GM19452 (cell line): ENCODE data around the gene PCSK9.
"Not testable (repeated sequence)": the region's sequence is repeated elsewhere in the genome, so short reads cannot be mapped to it uniquely, and the experiment has no call there.

Experiments
- ATAC-seq: cut with Tn5 transposase; IDR thresholded peaks from one replicate; pipeline ENCODE4 v1.9.1; 2021; ENCODE audit not compliant: unreplicated experiment

PCSK9 gene

DNA sequence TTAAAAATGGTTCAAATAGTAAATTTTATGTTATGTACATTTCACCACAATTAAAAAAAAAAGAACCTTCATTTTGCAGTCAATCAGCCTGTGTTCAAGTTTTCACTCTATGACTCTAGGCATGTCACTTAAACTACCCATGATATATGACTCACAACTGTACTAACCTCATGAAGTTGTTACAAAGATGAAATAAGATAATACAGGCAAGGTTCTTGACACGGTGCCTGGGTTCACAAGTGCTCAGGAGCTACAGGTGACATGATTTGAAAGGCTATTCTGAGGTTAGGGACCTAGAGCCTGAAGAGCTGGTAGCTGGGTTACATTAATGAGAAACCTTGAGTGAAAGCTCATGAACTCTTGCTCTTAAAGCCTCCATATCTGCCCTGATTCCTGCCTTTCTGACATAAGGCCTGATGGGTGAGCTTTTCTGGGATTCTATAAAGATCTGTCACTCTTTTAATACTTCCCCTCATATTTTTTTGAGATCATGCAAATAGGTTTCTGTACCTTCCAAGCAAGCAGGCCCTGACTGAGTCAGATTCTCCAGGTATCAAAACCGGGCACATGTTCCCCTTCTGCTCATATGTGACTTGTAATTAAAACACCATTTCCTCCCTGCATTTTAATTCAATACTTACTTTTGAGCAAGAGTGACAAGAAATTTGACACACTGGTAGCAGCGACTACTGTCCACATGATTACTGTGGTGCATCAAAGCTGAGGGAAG is 34.0 kb downstream of the PCSK9 start:
- peak; percentile 61 for ATAC-seq

DNA sequence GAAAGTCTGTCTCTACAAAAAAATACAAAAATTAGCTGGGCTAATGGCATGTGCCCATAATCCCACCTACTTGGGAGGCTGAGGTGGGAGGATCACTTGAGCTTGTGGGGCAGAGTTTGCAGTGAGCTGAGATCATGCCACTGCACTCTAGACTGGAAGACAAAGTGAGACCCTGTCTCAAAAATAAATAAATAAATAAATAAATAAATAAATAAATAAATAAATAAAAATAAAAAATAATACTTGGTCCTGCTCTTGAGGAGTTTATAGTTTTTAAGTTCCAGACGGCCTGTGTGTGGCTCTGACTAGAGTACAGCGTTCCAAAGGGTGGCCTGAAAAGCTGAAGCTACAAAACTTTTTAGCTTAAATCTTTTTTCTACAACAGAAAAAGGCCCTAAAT is 35.1 kb downstream of the PCSK9 start:
- ATAC-seq = no peak

DNA sequence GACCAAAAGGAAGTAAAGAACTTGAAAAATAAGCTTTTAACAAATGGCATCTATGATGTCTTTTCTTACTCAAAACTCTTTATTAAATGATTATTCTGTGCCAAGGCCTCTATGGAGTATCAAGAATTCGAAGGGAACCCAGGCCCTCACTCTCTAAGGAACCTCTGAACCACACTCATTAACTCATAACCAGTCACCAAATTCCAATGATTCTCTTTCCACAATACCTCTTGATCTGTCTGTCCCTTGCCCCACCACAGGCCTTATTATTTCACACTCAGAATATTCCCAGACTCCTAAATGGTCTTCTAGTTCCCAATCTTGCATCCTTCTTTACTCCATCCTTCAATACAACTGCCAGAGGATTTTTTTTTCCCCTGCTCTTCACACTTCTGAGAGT is 37.0 kb downstream of the PCSK9 start:
- ATAC-seq = no peak

DNA sequence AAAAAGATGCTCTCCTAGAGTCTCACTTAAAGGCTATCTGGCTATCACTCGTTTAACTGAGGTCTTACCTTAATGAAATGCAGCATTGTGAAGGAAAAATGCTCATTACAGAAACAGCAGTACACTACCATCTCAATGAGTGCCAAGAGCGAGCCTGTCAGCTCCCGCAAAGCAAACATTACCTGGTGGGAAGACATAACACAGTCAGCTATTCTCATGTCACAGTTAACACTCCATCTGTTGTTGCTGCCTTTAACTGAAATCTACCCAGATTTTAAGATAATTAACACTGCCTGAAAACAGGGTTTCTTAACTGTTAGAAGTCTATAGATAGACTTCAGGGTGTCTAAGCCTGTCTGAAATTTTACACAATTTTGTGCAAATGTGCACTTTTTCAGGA is 39.1 kb downstream of the PCSK9 start:
- ATAC-seq = no peak

DNA sequence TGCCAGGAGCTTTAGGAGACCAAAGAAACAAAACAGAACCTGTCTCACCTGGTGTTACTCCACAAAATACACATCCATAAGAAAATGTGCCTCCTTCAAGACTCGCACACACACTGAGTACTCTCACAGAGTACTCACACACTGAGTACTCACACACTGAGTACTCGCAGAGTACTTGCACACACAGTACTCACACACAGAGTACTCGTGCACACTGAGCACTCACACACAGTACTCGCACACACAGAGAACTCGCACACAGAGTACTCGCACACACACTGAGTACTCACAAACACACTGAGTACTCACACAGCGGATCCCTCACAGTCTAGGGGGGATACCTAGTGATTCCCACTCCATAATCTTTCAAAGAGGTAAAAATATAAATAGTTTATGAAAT is 40.3 kb downstream of the PCSK9 start:
- no peak for ATAC-seq

DNA sequence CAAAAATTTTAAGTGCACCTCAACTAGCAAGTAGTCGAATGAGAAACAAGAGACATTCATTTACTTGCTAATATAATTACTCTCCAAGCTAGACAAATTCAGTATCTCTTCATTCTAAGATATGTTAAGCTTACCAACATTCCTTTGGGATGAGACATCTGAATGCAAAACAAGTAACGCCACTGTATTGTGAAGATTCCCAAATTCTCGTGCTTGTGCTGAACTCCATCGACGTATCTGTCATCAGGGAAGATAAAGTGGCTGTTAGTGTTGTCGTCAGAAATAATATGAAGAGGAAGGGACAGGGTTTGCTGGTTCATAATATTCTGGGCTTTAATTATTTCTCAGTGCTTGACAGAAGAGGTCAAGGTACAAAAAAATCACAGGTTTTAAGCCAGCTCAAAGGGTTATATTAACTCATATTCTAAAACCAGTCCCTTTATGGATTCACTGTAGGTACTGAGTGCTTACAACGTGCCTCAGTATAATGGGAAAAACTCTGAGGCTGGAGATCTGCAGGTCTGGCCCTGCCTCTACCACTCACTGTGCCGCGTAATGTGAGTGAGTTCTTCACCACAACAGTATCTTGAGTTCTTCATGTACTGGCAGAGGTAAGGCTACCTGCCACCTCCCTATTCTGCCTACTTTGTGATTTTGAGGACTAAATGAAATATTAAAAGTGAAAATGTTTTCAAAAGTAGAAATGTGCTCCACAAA is 42.0 kb downstream of the PCSK9 start:
- ATAC-seq = no peak

DNA sequence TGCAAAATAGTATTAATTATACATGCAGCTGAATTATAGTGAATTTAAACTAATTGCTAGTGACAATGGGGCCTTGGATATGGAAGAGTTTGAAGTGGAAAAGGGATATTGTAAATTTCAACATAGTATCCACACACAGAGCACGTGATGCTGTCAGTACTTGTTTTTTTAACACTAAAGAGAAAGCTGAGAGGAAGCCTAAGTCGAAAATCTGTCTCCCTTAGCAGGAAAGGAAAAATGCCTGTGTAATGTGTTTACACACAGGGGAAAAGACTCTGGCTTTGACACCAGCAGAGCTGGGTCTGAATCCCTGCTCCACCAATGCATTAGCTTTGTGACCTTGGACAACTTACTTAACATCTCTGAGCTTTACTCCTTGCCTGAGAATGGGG is 42.6 kb downstream of the PCSK9 start:
- ATAC-seq = no peak

DNA sequence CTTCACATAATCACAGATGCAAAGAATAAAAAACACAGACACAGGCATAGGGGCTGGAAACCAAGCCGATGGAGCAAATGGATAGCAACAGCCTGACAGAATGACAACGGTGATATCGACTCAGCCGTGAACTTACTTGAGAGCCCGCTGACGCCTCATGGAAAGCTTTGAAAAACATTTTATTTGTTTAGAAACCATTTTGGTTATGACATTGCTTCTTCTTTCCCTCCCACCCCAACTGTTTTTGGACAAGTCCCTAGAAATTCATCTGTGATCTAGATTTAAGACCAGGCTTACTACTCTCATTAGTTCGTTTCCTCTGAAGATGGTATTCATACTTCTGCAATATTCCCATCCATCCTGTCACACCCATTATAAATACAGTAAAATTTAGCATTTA is 44.9 kb downstream of the PCSK9 start:
- no peak for ATAC-seq

DNA sequence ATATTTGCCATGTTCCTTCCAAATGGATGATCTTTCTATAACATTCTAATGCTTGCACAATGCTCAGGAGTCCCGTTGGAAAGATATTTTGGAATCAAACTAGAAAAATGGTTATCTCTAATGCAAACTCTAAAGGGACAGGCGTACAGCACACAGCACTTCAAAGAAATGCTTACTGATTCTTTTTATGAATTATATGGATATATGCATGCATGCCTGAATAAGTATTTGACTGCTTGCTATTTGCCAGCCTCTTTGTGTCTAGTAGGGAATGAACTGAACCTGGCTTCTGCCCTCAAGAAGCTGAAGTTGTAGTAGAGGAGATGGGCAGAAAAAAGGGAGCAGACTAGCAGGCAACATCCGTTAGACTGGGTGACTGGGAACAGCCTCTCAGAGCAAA is 48.1 kb downstream of the PCSK9 start:
- no peak for ATAC-seq

DNA sequence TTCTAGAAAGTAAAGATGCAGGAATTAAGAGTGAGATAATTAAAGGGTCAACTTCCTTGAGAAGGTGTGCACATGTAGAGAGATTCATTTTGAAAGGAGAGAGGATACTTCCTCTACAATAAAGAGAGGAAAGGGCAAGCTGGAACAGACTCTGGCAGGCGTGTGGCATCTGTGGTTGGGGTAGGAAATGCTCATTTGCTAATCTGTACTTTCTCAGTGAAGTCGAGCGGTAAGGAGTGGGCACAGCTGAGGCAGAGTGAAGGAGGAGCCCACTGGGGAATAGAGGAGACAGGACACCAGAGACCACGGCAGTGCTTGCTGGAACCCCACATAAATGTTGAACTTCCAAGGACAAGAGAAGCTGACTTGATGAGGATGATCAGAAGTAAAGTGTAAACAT is 49.1 kb downstream of the PCSK9 start:
- ATAC-seq = no peak

DNA sequence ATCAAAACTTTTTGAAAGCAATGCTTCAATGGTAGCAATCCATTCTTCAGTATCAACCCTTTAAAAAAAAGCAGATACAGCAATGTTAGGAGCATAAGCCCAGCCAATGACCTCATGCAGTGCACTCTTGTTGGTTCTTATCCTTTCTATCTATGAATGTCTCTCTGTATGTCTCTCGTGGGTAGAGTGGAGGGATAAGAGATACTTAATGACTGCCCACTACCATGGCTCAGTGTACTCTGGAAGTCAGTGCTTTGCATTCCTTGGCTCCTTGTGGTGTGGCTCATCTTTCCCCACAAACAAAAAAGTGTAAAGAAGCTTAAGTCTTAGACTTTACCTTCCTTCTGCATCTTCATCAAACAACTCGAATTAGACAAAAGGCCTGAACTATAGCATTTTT is 50.3 kb downstream of the PCSK9 start:
- no peak for ATAC-seq

DNA sequence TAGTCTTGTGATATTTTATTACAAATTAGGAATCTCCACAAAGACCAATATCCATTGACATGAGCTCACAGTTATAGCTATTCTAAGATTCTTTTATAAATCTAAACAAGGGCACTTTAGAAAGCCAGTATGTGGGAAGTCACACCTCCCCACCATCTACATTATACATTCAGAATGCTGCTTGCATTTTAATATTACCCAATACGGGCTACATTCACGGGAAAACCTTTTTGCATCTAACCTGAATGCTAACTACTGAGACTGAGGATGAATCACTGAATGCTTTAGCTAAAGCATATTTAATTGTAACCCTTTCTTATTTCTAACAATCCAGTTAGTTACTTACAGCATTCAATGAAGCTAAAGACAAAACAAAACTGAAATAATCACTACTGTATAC is 53.1 kb downstream of the PCSK9 start:
- no peak for ATAC-seq

DNA sequence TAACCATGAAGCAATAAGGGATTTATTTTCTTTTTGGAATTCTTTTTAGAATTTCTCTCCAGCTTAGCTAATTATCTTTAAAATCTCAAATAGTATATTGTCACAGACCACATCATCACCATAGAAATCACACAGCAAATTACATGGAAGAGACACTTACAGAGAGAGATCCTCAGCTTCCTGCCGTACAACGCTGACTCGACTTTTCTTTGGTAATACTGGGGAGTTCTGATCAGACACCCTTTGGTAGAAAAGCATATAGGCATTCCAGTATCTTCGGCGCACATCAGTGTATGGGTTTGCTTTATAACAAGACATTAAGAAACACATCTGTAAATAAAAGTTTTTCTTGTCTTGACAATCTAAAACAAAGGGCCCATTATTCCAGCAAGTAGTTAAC is 55.7 kb downstream of the PCSK9 start:
- no peak for ATAC-seq

DNA sequence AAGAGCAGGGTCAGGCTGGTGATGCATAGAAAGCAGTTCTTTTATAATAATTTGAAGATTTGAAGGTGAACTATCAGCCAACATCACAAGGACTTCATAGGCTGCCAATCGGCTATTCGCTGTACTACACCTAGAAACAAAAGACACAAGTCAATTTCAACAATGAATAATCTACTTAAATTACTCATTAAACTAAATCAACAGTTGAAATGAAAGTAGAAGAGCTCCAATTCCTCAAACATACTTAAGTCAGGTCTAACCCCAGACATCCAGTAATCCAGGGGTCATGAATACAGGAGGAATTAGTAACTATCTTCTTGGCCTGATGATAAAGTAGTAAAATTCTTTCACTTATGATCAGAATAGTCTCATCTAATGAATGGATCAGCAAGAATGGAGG is 64.5 kb downstream of the PCSK9 start:
- no peak for ATAC-seq

DNA sequence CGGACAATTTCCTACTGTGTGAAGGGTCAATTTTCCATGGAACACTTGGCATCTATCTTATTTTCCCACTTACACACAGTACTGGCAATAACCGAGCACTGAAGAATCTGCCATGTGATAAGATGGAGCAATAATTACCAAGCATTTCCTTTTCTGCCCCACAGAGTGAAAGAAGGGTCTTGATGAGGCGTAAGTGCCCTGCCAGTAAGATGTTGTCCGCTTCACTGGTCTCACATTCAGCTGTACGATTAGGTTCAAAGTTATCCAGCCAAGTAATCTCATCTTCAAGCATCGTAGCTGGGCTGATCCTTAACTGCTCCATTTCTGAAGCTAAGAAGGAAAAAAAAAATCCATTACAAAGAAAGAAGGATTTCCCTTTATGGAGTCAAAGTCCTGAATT is 67.8 kb downstream of the PCSK9 start:
- no peak for ATAC-seq

DNA sequence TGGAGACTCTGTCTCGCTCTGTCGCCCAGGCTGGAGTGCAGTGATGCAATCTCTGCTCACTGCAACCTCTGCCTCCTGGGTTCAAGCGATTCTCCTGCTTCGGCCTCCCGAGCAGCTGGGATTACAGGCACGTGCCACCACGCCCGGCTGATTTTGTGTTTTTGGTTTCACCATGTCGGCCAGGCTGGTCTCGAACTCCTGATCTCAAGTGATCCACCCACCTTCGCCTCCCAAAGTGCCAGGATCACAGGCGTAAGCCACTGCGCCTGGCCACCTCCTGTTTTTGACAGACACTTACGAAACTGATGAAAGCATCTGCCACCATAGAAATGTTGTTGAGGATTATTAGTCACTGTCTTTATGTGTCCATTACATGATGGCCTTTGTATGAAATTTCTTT is 69.7 kb downstream of the PCSK9 start:
- ATAC-seq = not testable (repeated sequence)
